ENCODE measurements around the gene BLOC1S5. TPM values are rescaled to one million over a fixed set of nuclear protein-coding genes. Genes with fewer than 3 reads are reported as not detected.
A peak's percentile ranks its signal among the peaks of the same experiment; 100 is the strongest.

Gene BLOC1S5
- total and polyA plus RNA-seq, 2 donors from 2014 or later = 20.2 to 27.6 TPM

DNA sequence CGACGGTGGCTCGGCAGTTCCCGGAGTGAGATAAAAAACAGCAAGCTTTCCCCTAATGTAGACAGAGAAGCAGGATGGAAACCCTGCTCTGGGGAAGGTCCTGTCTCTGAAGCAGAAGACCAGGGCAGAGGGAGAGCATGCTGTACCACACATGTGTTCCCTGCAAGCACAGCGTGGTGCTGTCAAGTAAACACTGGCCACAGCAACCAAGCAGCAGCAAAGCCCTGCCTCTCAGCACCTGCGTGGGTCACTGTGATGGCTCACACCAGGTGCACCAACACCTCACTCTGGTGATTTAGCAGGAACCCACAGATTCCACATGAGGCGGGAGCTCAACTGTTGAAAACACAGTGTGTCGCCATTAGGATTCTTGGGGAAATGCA is 88.4 kb downstream of the BLOC1S5 start:
- DNase-seq (no peak), FAIRE-seq (no peak)
- intact Hi-C loops (cut with DNase I) = no loop called here
- H3K27me3 ChIP-seq (ENCODE audit: control insufficient read depth, insufficient read depth, low read length) = no peaks in the 10 kb centered on the region
- H3K4me1 ChIP-seq (ENCODE audit: control insufficient read depth in 2 of 3, insufficient read depth in 2 of 3, low read depth in 1 of 3, low read length in 3 of 3) = peaks cover 0 to 4% (median 0%) of the 10 kb centered on the region in 3 donors
- H3K36me3 ChIP-seq (ENCODE audit: control insufficient read depth in 2 of 3, insufficient read depth in 3 of 3, low read length in 3 of 3) = no peaks in the 10 kb centered on the region
- no peak for TF ChIP-seq CTCF (IDR thresholded peaks at IDR 0.05; ENCODE audit: borderline replicate concordance, extremely low read depth, insufficient read depth)
- H3K9ac ChIP-seq (ENCODE audit: low read length in 3 of 3) = peak overlapping the region in 1 of 3 donors; percentile 21
- no peaks in the 10 kb centered on the region for H3K9me3 ChIP-seq (ENCODE audit: control insufficient read depth in 2 of 3, insufficient read depth in 1 of 3, low read length in 3 of 3)
- no peak overlapping the region for H3K4me3 ChIP-seq (ENCODE audit: low read length in 3 of 3)
- no peak overlapping the region for H3K27ac ChIP-seq (ENCODE audit: low read depth in 2 of 2, low read length in 2 of 2)

DNA sequence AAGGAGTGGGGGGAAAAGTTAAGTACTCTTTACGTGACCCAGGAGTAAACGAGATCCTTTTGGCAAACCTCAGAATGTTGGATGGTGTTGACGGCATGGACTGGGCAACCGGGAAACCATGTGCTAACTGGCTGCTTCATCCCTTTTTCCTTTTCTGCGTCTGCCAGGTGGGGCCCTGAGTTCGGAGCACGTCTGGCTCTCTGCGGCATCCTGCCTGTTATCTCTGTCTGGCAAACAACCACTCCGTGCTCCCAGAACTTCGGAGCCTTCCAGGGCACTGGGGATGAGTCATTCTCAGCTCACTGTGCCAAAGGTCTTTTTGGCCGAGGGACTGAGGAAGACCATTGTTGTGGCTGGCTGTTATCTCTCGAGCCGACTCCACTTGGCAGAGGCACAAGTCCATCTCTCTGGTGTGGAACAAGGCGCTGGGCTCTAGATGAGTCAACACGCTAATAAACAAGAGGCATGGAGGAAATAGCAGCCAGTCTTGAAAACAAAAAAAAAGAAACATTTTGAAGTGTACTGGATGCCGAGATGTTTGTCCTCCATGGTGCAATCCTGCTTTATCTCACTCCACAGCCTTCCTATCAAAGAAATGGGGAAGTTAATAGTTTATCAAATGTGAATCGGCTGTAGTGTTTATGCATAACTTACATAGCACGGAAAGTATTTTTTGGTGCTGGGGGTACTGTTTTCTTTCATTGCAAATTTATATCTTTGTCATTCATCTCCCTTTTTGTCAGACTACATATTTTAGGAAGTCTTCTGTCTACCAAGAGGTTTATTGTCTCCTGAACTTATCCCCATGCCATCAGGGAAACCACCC is 89.0 kb downstream of the BLOC1S5 start:
- no peaks in the 10 kb centered on the region for H3K36me3 ChIP-seq (ENCODE audit: control insufficient read depth in 2 of 3, insufficient read depth in 3 of 3, low read length in 3 of 3)
- H3K4me1 ChIP-seq (ENCODE audit: control insufficient read depth in 2 of 3, insufficient read depth in 2 of 3, low read depth in 1 of 3, low read length in 3 of 3) = peaks cover 0 to 4% (median 0%) of the 10 kb centered on the region in 3 donors
- H3K27ac ChIP-seq (ENCODE audit: low read depth in 2 of 2, low read length in 2 of 2) = no peak overlapping the region
- DNase-seq (peak in 2 of 5 donors; percentile 46 to 89), FAIRE-seq (no peak)
- peaks cover 0 to 2% (median 0%) of the 10 kb centered on the region in 3 donors for H3K9me3 ChIP-seq (ENCODE audit: control insufficient read depth in 2 of 3, insufficient read depth in 1 of 3, low read length in 3 of 3)
- no peak for TF ChIP-seq CTCF (IDR thresholded peaks at IDR 0.05; ENCODE audit: borderline replicate concordance, extremely low read depth, insufficient read depth)
- no peak overlapping the region for H3K4me3 ChIP-seq (ENCODE audit: low read length in 3 of 3)
- no peaks in the 10 kb centered on the region for H3K27me3 ChIP-seq (ENCODE audit: control insufficient read depth, insufficient read depth, low read length)
- peak overlapping the region in 1 of 3 donors; percentile 21 for H3K9ac ChIP-seq (ENCODE audit: low read length in 3 of 3)
- intact Hi-C loops (cut with DNase I) = no loop called here

- no peak for DNase-seq
- no peak overlapping the region for H3K9ac ChIP-seq (ENCODE audit: low read length in 3 of 3)
- intact Hi-C loops (cut with DNase I) = no loop called here
- peaks cover 0 to 4% (median 0%) of the 10 kb centered on the region in 3 donors for H3K4me1 ChIP-seq (ENCODE audit: control insufficient read depth in 2 of 3, insufficient read depth in 2 of 3, low read depth in 1 of 3, low read length in 3 of 3)
- FAIRE-seq = no peak
- H3K9me3 ChIP-seq (ENCODE audit: control insufficient read depth in 2 of 3, insufficient read depth in 1 of 3, low read length in 3 of 3) = peaks cover 0 to 2% (median 0%) of the 10 kb centered on the region in 3 donors
- no peak overlapping the region for H3K4me3 ChIP-seq (ENCODE audit: low read length in 3 of 3)
- no peaks in the 10 kb centered on the region for H3K36me3 ChIP-seq (ENCODE audit: control insufficient read depth in 2 of 3, insufficient read depth in 3 of 3, low read length in 3 of 3)
- no peaks in the 10 kb centered on the region for H3K27me3 ChIP-seq (ENCODE audit: control insufficient read depth, insufficient read depth, low read length)
- no peak for TF ChIP-seq CTCF (IDR thresholded peaks at IDR 0.05; ENCODE audit: borderline replicate concordance, extremely low read depth, insufficient read depth)
- H3K27ac ChIP-seq (ENCODE audit: low read depth in 2 of 2, low read length in 2 of 2) = no peak overlapping the region
Observed at GRCh38 chr6:7974565-7974937, 89.6 kb downstream of the BLOC1S5 start.

Measured in kidney (tissue), 14 donors.